Measurements from ENCODE around the gene VMA21. TPM values are rescaled to one million over a fixed set of nuclear protein-coding genes. Genes with fewer than 3 reads are reported as not detected.

Gene VMA21
- total RNA-seq, 1 donor from 2014 or later: 27.0 TPM

DNA sequence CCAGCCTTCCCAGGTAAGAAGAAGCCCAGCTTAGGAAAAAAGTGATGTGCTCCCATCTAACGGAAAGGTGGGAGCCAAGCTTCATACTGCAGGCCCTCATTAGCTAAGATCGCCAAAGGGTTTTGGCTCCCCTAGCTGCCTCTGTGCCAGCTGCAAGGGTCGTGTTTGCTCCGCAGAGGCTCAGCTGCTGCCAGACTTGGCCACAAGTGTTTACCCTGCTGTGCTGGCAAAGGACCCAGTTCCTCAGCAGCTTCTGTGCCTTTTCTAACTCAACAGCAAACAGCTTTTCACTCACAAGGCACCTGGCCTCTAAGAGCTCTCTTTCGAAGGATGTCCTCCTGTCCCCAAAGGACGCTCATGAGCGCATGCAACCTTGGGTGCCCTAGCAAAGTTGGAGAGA lies 12.2 kb upstream of the VMA21 start:
- TF ChIP-seq CTCF (conservative IDR thresholded peaks at IDR 0.05; ENCODE audit: low read depth, low read length): no peak
- DNase-seq (ENCODE audit: low read depth): no peak
- H3K4me3 ChIP-seq (ENCODE audit: low read depth, low read length): no peak overlapping the region

DNA sequence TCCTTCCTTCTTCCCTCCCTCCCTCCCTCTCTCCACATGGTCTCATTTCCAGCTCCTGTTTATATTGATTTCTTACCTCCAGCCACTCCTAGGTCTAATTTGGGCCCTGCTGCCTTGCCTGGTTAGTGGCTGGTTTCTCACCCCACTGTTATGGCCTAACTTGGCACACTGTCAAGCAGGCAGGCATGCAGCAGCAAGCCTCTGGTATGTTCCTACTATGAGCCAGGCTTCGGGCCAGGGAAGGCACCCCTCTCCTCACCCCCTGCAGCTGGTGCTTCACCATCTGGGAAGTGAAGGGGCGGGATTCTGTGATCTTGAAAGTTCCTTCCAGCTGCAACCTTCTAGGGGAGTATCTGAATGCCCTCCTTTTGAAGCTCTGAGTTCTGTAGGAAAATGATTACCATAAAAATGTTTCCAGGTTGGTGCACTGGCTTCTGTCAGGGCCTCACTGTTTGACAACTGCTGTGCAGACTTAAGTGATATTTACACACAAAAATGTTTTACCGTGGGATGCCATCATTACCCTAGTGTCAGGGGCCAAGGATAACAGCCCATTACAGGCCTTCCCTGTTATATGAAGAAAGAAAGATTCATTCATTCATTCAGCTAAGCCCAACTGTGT lies 10.1 kb upstream of the VMA21 start:
- DNase-seq (ENCODE audit: low read depth): no peak
- TF ChIP-seq CTCF (conservative IDR thresholded peaks at IDR 0.05; ENCODE audit: low read depth, low read length): no peak
- no peak overlapping the region for H3K4me3 ChIP-seq (ENCODE audit: low read depth, low read length)

DNA sequence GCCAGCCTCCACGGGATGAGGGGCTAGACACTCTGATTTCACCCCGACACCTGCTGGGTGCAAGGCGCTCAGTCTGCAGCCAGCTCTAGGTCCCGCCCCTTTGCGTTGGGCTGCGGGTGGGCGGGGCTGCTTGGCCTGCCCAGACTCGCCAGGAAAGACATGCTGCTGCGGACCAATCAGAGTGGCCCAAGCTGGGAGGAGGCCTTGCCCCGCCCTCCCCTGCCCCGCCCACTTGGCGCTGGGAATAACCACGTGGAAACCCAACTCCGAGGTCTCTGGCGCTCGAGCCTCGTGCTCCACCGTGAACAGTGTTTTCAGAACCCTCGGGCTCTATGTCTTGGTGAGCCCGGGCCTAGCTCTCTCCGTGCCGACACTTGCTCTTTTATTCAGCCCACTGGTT lies 5.3 kb upstream of the VMA21 start:
- no peak overlapping the region for H3K4me3 ChIP-seq (ENCODE audit: low read depth, low read length)
- DNase-seq (ENCODE audit: low read depth): no peak

DNA sequence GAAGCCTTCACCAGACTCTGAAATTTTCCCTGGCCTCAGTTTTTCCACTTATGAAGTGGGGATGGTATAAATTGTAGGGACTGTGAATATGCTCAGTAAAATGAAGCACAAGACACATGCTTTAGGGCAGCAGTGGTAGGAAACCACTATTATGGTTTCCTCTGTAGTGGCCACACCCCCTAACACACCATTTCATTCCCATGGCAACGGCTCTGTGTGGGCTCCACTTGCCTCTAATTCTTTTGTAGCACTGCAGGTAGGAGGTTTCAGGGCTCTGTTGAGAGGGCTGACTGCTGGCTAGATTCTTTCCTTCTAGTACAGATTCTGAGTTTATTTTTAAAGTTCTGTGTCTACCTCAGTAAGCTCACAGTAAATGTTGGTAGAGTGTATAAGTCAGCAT lies 3.5 kb upstream of the VMA21 start:
- DNase-seq (ENCODE audit: low read depth): no peak
- no peak for TF ChIP-seq CTCF (conservative IDR thresholded peaks at IDR 0.05; ENCODE audit: low read depth, low read length)
- H3K4me3 ChIP-seq (ENCODE audit: low read depth, low read length): no peak overlapping the region

More for the DNA sequence above, 5.3 kb upstream of the VMA21 start:
- TF ChIP-seq CTCF (conservative IDR thresholded peaks at IDR 0.05; ENCODE audit: low read depth, low read length): no peak

DNA sequence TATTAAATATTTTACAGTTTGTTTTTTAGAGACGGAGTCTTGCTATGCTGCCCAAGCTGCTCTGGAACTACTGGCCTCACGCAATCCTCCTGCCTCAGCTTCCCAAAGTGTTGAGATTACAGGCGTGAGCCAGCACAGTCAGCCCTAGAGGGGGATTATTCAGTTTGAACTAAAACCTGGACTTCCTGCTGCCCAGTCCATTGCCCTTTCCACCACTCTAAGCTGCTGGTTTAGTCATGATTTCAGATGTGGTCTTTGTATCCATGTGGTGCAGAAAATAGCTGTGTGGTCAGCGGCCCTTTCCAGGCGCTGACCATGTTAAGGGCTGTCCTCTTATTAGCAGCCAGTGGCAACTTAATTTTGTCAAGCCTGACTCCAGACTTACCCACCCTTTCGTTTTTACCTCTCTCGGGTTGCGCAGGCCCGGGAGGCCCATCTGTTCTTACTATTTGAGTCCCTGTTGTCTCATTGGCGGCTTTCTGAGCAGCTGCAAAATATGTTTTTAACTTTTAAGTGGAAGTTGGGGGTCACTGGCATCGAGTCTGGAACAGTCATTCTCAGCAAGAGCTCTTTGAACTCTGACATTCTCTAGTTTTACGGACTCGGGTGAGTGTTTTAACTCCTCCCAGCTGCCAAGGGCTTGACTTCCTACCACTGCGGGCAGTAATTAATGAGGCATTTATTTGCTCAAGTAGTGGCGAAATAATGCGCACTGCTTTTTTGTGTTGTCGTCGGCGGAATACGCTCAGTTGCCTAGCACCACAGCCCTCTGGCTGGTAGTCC lies 773 bp upstream of the VMA21 start:
- no peak for TF ChIP-seq CTCF (conservative IDR thresholded peaks at IDR 0.05; ENCODE audit: low read depth, low read length)
- H3K4me3 ChIP-seq (ENCODE audit: low read depth, low read length): peak overlapping the region; percentile 61
- DNase-seq (ENCODE audit: low read depth): peak; percentile 45

- TF ChIP-seq CTCF (conservative IDR thresholded peaks at IDR 0.05; ENCODE audit: low read depth, low read length): no peak
- H3K4me3 ChIP-seq (ENCODE audit: low read depth, low read length): peak overlapping the region; percentile 80
- DNase-seq (ENCODE audit: low read depth): no peak
These were observed 700 bp downstream of the VMA21 start for GRCh38 chrX:151397741-151398070.

DNA sequence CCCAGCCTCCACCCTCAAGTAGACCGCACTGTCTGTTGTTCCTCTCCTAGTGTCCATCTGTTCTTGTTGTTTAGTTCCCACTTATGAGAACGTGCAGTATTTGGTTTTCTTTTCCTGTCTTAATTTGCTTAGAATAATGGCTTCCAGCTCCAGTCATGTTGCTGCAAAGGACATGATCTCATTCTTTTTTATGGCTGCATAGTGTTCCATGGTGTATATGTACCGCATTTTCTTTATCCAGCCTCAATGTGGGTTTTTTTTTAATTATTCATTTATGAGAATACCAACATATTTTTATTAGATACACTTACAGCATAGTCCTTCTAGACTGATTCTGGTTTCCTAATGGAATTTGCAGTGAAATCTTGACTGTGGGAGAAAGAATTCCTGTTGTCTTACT lies 1.3 kb downstream of the VMA21 start:
- no peak for TF ChIP-seq CTCF (conservative IDR thresholded peaks at IDR 0.05; ENCODE audit: low read depth, low read length)
- no peak for DNase-seq (ENCODE audit: low read depth)
- peak overlapping the region; percentile 80 for H3K4me3 ChIP-seq (ENCODE audit: low read depth, low read length)
